H1 (cell line): ENCODE data around the gene IL21R. TPM values are rescaled to one million over a fixed set of nuclear protein-coding genes. Genes with fewer than 3 reads are reported as not detected.

Experiments used
- CTCF ChIA-PET: fragments of 300-600 bp; sonication (Branson Sonifier 250); formaldehyde crosslinking; loops from one replicate; lab custom pipeline; 2021; ENCODE audit not compliant: partially characterized antibody; lab: Charles Lee
- POLR2A ChIA-PET: fragments of 300-600 bp; sonication (Branson Sonifier 250); formaldehyde crosslinking; loops from one replicate; lab custom pipeline; 2021; ENCODE audit warnings: inconsistent platforms; ENCODE audit not compliant: partially characterized antibody; lab: Charles Lee
- DNase-seq, 2 experiments: peaks; one replicate each; pipeline versions ENCODE4 v3.0.0 to v3.0.0-alpha.2; 2010 to 2022; ENCODE audit warnings: low spot score in 2 of 2, low read depth in 1 of 2, mixed read lengths in 1 of 2
- FAIRE-seq: peaks from 2 replicates; lab custom pipeline; 2011; peaks lifted over from hg19 to GRCh38; lab: Jason Lieb, UNC
- H2AFZ ChIP-seq: 2 replicates; pipeline ENCODE4 v1.8.1; 2012; ENCODE audit warnings: low read length, inconsistent platforms
- H2AK5ac ChIP-seq: 2 replicates; pipeline ENCODE4 v1.6.1; 2013; ENCODE audit warnings: low read depth, low read length
- H2BK120ac ChIP-seq: replicated peaks from 2 replicates; pipeline ENCODE3; 2013; ENCODE audit warnings: low read depth, low read length, inconsistent platforms
- H2BK12ac ChIP-seq: 2 replicates; pipeline ENCODE4 v1.6.1; 2013; ENCODE audit warnings: low read depth, low read length
- H2BK15ac ChIP-seq: 2 replicates; pipeline ENCODE4 v1.6.1; 2013; ENCODE audit warnings: low read length
- H2BK20ac ChIP-seq: 2 replicates; pipeline ENCODE4 v1.6.1; 2013; ENCODE audit warnings: low read length
- H2BK5ac ChIP-seq: 2 replicates; pipeline ENCODE4 v1.6.1; 2013; ENCODE audit warnings: low read depth, low read length
- H3K14ac ChIP-seq: 2 replicates; pipeline ENCODE4 v1.6.1; 2013; ENCODE audit warnings: inconsistent platforms; ENCODE audit not compliant: insufficient read length
- H3K18ac ChIP-seq: 2 replicates; pipeline ENCODE4 v1.6.1; 2013; ENCODE audit warnings: low read length; ENCODE audit errors: extremely low read depth
- H3K23ac ChIP-seq: 2 replicates; pipeline ENCODE4 v1.6.1; 2013; ENCODE audit warnings: inconsistent platforms; ENCODE audit not compliant: insufficient read length
- H3K23me2 ChIP-seq: 2 replicates; pipeline ENCODE4 v1.6.1; 2013; ENCODE audit warnings: low read depth, low read length
- H3K27ac ChIP-seq: 2 replicates; pipeline ENCODE4 v1.6.1; 2011; ENCODE audit warnings: low read depth, low read length, inconsistent platforms
- H3K27me3 ChIP-seq, 4 experiments: replicated peaks in 1 of 4; 1 replicate in 1 of 4; 2 replicates in 3 of 4; pipeline versions ENCODE4 v1.6.1 to v1.8.1; 2011 to 2013; ENCODE audit warnings: low read length in 3 of 4, mild to moderate bottlenecking in 3 of 4, inconsistent platforms in 2 of 4, mixed read lengths in 2 of 4, moderate library complexity in 1 of 4; ENCODE audit not compliant: control insufficient read depth in 3 of 4, insufficient read depth in 3 of 4; ENCODE audit errors: extremely low read depth in 1 of 4
- H3K36me3 ChIP-seq, 4 experiments: 2 replicates each; pipeline versions ENCODE4 v1.6.1 to v1.8.1; 2011 to 2013; ENCODE audit warnings: mild to moderate bottlenecking in 4 of 4, low read length in 3 of 4, moderate library complexity in 2 of 4, control low read depth in 1 of 4, inconsistent platforms in 1 of 4; ENCODE audit not compliant: insufficient read depth in 4 of 4, control insufficient read depth in 2 of 4
- H3K4ac ChIP-seq: replicated peaks from 2 replicates; pipeline ENCODE3; 2013; ENCODE audit warnings: low read length, low read depth, mixed read lengths, inconsistent platforms; ENCODE audit not compliant: insufficient read length
- H3K4me1 ChIP-seq, 4 experiments: replicated peaks in 1 of 4; 1 replicate in 1 of 4; 2 replicates in 3 of 4; pipeline versions ENCODE4 v1.6.1 to v1.8.1; 2011 to 2013; ENCODE audit warnings: low read length in 3 of 4, inconsistent platforms in 2 of 4, mixed read lengths in 1 of 4; ENCODE audit not compliant: insufficient read depth in 4 of 4, control insufficient read depth in 3 of 4
- H3K4me2 ChIP-seq, 2 experiments: 2 replicates each; pipeline versions ENCODE4 v1.6.1 to v1.8.1; 2011 to 2013; ENCODE audit warnings: low read depth in 2 of 2, low read length in 2 of 2, control low read depth in 1 of 2, inconsistent platforms in 1 of 2, mild to moderate bottlenecking in 1 of 2; ENCODE audit not compliant: insufficient read depth in 1 of 2
- H3K4me3 ChIP-seq, 4 experiments: fragments of 200-600, 300-600 bp in 1 of 4; sonication (generic), shearing (Covaris generic), sonication (Bioruptor Twin) in 1 of 4; 2 replicates each; pipeline versions ENCODE4 v1.5.1 to v1.8.1; 2011 to 2016; ENCODE audit warnings: low read length in 4 of 4, low read depth in 3 of 4, control low read depth in 2 of 4, inconsistent platforms in 2 of 4, mild to moderate bottlenecking in 2 of 4, mixed read lengths in 1 of 4, moderate library complexity in 1 of 4; ENCODE audit not compliant: insufficient read depth in 2 of 4; ENCODE audit errors: extremely low read depth in 1 of 4
- H3K56ac ChIP-seq: replicated peaks from 2 replicates; pipeline ENCODE3; 2013; ENCODE audit warnings: low read depth, mild to moderate bottlenecking, mixed read lengths, low read length, inconsistent platforms; ENCODE audit not compliant: insufficient read length
- H3K79me1 ChIP-seq: 2 replicates; pipeline ENCODE4 v1.6.1; 2013; ENCODE audit warnings: low read depth, low read length, control low read depth
- H3K79me2 ChIP-seq, 2 experiments: 2 replicates each; pipeline versions ENCODE4 v1.6.1 to v1.8.1; 2012 to 2013; ENCODE audit warnings: low read length in 2 of 2, mild to moderate bottlenecking in 2 of 2, inconsistent platforms in 1 of 2; ENCODE audit not compliant: insufficient read depth in 2 of 2, control insufficient read depth in 1 of 2
- H3K9ac ChIP-seq, 4 experiments: replicated peaks in 1 of 4; 1 replicate in 1 of 4; 2 replicates in 3 of 4; pipeline versions ENCODE4 v1.6.1 to v1.8.1; 2011 to 2013; ENCODE audit warnings: low read depth in 3 of 4, low read length in 3 of 4, control low read depth in 2 of 4, mild to moderate bottlenecking in 2 of 4, moderate library complexity in 2 of 4, inconsistent platforms in 1 of 4; ENCODE audit errors: extremely low read depth in 1 of 4
- H3K9me3 ChIP-seq, 2 experiments: 2 replicates each; pipeline versions ENCODE4 v1.6.1 to v1.8.1; 2012 to 2013; ENCODE audit warnings: mild to moderate bottlenecking in 2 of 2, moderate library complexity in 2 of 2, control low read depth in 1 of 2, inconsistent platforms in 1 of 2, low read depth in 1 of 2, low read length in 1 of 2, mixed read lengths in 1 of 2; ENCODE audit not compliant: insufficient read depth in 2 of 2
- H4K20me1 ChIP-seq, 2 experiments: replicated peaks in 1 of 2; 2 replicates each; pipeline versions ENCODE3 to v1.8.1; 2011 to 2013; ENCODE audit warnings: inconsistent platforms in 2 of 2, low read length in 2 of 2, mild to moderate bottlenecking in 1 of 2; ENCODE audit not compliant: insufficient read depth in 2 of 2, control insufficient read depth in 1 of 2
- H4K5ac ChIP-seq: 2 replicates; pipeline ENCODE4 v1.6.1; 2013; ENCODE audit warnings: low read length, low read depth, mixed read lengths, inconsistent platforms; ENCODE audit not compliant: insufficient read length
- H4K8ac ChIP-seq: 2 replicates; pipeline ENCODE4 v1.8.0; 2013; ENCODE audit warnings: mild to moderate bottlenecking, moderate library complexity, low read length, inconsistent platforms; ENCODE audit not compliant: insufficient read depth; ENCODE audit errors: extremely low read depth
- H4K91ac ChIP-seq: replicated peaks from 2 replicates; pipeline ENCODE3; 2013; ENCODE audit warnings: low read length, mixed read lengths, inconsistent platforms; ENCODE audit not compliant: insufficient read length
- BRCA1 ChIP-seq: IDR thresholded peaks from 2 replicates; pipeline ENCODE4 v1.6.1; 2012; ENCODE audit warnings: low read depth, low read length, improper control_type of control experiment
- CBX8 ChIP-seq: fragments of 300-800, 300-1000 bp; sonication (generic); IDR thresholded peaks from 2 replicates; pipeline ENCODE4 v1.7.1; 2016; ENCODE audit warnings: low read depth, low read length, borderline replicate concordance
- GTF2F1 ChIP-seq: IDR thresholded peaks from 2 replicates; pipeline ENCODE4 v1.6.1; 2012; ENCODE audit warnings: low read depth, low read length, improper control_type of control experiment, borderline replicate concordance
- HDAC6 ChIP-seq: IDR thresholded peaks from one replicate; pipeline ENCODE4 v1.7.1; 2012; ENCODE audit warnings: low read depth, mild to moderate bottlenecking, inconsistent platforms, low read length, moderate library complexity
- JUN ChIP-seq: IDR thresholded peaks from 2 replicates; pipeline ENCODE4 v1.6.1; 2011; ENCODE audit warnings: low read depth, mild to moderate bottlenecking, improper control_type of control experiment, low read length
- KDM4A ChIP-seq: IDR thresholded peaks from one replicate; pipeline ENCODE4 v1.7.1; 2012; ENCODE audit warnings: low read depth, mild to moderate bottlenecking, moderate library complexity, low read length, inconsistent platforms; ENCODE audit not compliant: severe bottlenecking
- PHF8 ChIP-seq: fragments of 200-600 bp; sonication (generic); conservative IDR thresholded peaks from 2 replicates; pipeline ENCODE4 v1.7.1; 2012; ENCODE audit warnings: low read depth, mild to moderate bottlenecking, inconsistent platforms, low read length, moderate library complexity
- POU5F1 ChIP-seq: IDR thresholded peaks from 2 replicates; pipeline ENCODE4 v1.6.1; 2011; ENCODE audit warnings: low read depth, mild to moderate bottlenecking, low read length, moderate library complexity
- RNF2 ChIP-seq: fragments of 200-900, 300-1000 bp; sonication (generic); IDR thresholded peaks from 2 replicates; pipeline ENCODE4 v1.7.1; 2016; ENCODE audit warnings: borderline replicate concordance, low read depth, mild to moderate bottlenecking, antibody characterized with exemption, low read length; ENCODE audit not compliant: poor library complexity, severe bottlenecking; ENCODE audit errors: missing control alignments
- TAF1 ChIP-seq: IDR thresholded peaks from 2 replicates; pipeline ENCODE4 v1.6.1; 2011; ENCODE audit warnings: mild to moderate bottlenecking, low read depth, low read length
- TBP ChIP-seq: IDR thresholded peaks from 2 replicates; pipeline ENCODE4 v1.6.1; 2011; ENCODE audit warnings: low read depth, low read length, improper control_type of control experiment
- WGBS, 2 experiments: shearing (Covaris generic) in 1 of 2; methylation state at CpG; one replicate each; pipeline versions ENCODE4 v1.1.6 to v1.1.7; 2013 to 2015; ENCODE audit warnings: low lambda C conversion rate in 2 of 2, mixed read lengths in 2 of 2, inconsistent platforms in 1 of 2, low coverage in 1 of 2, missing lambda C conversion rate in 1 of 2; ENCODE audit not compliant: insufficient replicate concordance in 2 of 2, insufficient coverage in 1 of 2, insufficient read length in 1 of 2; ENCODE audit errors: extremely low coverage in 1 of 2, missing lambda C conversion rate in 1 of 2; 5-methylcytosine and 5-hydroxymethylcytosine counted together
- polyA plus RNA-seq, 7 experiments: library from polyadenylated mRNA; depleted of rRNA in 3 of 7; stranded (reverse) in 5 of 7; unstranded in 2 of 7; fragments of >200 nt in 5 of 7; fragments of 200-250 nt in 2 of 7; gene quantifications; 1 replicate in 5 of 7; 2 replicates in 1 of 7; 4 replicates in 1 of 7; pipeline versions ENCODE4 v1.2.1 to v1.2.3, GENCODE V29; 2011 to 2013; ENCODE audit warnings: missing spikeins in 2 of 7, mixed read lengths in 2 of 7
- total RNA-seq: library from RNA; stranded (reverse); fragmentation: NEBNext Ultra II Directional; extraction: Animal tissue kit (Norgen Biotek cat#: 25700); gene quantifications from 2 replicates; pipeline ENCODE4 v1.2.1, GENCODE V29; 2021
- TF ChIP-seq, protein P1 (sequence below): IDR thresholded peaks from 2 replicates; pipeline ENCODE4 v1.6.1; 2012; ENCODE audit warnings: inconsistent platforms
- TF ChIP-seq, protein P2 (sequence below): IDR thresholded peaks from 2 replicates; pipeline ENCODE4 v1.6.1; 2012; ENCODE audit warnings: low read length, inconsistent platforms

Gene IL21R
- total and polyA plus RNA-seq, 2 of the 8 experiments (the other 6 are each of a cell fraction or from before 2014, with no cell fraction given): 0.34 to 0.70 TPM

DNA sequence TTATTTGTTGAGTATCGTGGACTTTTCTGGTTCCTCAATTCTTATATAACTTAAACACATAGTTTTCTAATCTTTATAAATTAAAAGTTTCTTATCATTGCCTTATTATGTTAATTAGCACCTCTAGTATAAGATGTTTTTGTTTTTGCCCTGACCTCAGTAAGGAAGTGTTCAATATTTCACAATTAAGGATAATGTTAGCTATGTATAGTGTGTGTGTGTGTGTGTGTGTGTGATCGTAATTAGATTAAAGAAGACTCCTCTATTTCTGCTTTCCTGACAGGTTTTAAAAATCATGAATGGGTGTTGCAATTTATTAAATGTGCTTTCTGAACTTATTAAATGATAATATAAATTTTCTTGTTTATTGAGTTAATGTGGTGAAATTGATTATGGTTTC, 12.0 kb downstream of the IL21R start:
- ChIA-PET POLR2A (no interaction called here), CTCF (no interaction called here)
- 73% methylated on average over 2 of the region's 2 CpGs; no CpG with 5 or more reads in 1 of the 2 experiments for WGBS, 2 experiments
- Histone ChIP-seq H2BK20ac (no peak overlapping the region), H3K79me2 (no peaks in the 10 kb centered on the region), H2BK15ac (no peak overlapping the region), H3K4me3 (no peak overlapping the region), H3K23ac (no peak overlapping the region), H3K18ac (no peak overlapping the region), H3K36me3 (no peaks in the 10 kb centered on the region), H3K27me3 (no peaks in the 10 kb centered on the region), H4K20me1 (no peaks in the 10 kb centered on the region), H3K27ac (no peak overlapping the region), H3K4ac (no peak overlapping the region), H3K23me2 (no peaks in the 10 kb centered on the region; the same call in 1 of the 2 replicates), H2AK5ac (no peak overlapping the region), H4K8ac (no peak overlapping the region), H2AFZ (no peak overlapping the region), H3K9me3 (no peaks in the 10 kb centered on the region), H3K79me1 (no peaks in the 10 kb centered on the region), H2BK120ac (no peak overlapping the region), H2BK5ac (no peak overlapping the region), H4K91ac (no peak overlapping the region), H3K14ac (no peak overlapping the region), H3K4me2 (no peak overlapping the region), H4K5ac (no peak overlapping the region), H3K4me1 (no peaks in the 10 kb centered on the region), H2BK12ac (no peak overlapping the region), H3K56ac (no peak overlapping the region), H3K9ac (no peak overlapping the region)
- DNase-seq: no peak
- FAIRE-seq: no peak
- TF ChIP-seq BRCA1 (no peak), RNF2 (no peak), HDAC6 (no peak), KDM4A (no peak), TAF1 (no peak), CBX8 (no peak), PHF8 (no peak), GTF2F1 (no peak), POU5F1 (no peak), TBP (no peak), JUN (no peak)
- TF ChIP-seq, protein P1, sequence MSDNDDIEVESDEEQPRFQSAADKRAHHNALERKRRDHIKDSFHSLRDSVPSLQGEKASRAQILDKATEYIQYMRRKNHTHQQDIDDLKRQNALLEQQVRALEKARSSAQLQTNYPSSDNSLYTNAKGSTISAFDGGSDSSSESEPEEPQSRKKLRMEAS: no peak
- TF ChIP-seq, protein P2, sequence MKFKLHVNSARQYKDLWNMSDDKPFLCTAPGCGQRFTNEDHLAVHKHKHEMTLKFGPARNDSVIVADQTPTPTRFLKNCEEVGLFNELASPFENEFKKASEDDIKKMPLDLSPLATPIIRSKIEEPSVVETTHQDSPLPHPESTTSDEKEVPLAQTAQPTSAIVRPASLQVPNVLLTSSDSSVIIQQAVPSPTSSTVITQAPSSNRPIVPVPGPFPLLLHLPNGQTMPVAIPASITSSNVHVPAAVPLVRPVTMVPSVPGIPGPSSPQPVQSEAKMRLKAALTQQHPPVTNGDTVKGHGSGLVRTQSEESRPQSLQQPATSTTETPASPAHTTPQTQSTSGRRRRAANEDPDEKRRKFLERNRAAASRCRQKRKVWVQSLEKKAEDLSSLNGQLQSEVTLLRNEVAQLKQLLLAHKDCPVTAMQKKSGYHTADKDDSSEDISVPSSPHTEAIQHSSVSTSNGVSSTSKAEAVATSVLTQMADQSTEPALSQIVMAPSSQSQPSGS: no peak
